WTC11 (cell line): ENCODE measurements around the gene STK16. TPM values are rescaled to one million over a fixed set of nuclear protein-coding genes. Genes with fewer than 3 reads are reported as not detected.

ENCODE experiments used
- ATAC-seq: fragments of 200-7000 bp; cut with Tn5 transposase; 2 replicates; pipeline ENCODE4 v1.10.0; 2021; ENCODE audit warnings: mild to moderate bottlenecking, moderate library complexity
- CTCF ChIA-PET: fragments of 300-600 bp; sonication (Branson Sonifier 250); formaldehyde crosslinking; loops from one replicate; lab custom pipeline; 2021; ENCODE audit warnings: antibody characterized with exemption; lab: Charles Lee
- POLR2A ChIA-PET: fragments of 350-600 bp; sonication (Branson Sonifier 250); formaldehyde crosslinking; loops from one replicate; lab custom pipeline; 2021; ENCODE audit warnings: antibody characterized with exemption; lab: Charles Lee
- DNase-seq: peaks from one replicate; pipeline ENCODE4 v3.0.0; 2021; ENCODE audit warnings: low spot score
- H3K27ac Mint-ChIP-seq: 2 replicates; pipeline ENCODE4 v1.8.0; 2021; ENCODE audit warnings: mixed read lengths
- H3K27me3 Mint-ChIP-seq: 2 replicates; pipeline ENCODE4 v1.8.0; 2021; ENCODE audit warnings: low read depth, mild to moderate bottlenecking, moderate library complexity, mixed read lengths
- H3K36me3 Mint-ChIP-seq: 2 replicates; pipeline ENCODE4 v1.8.0; 2021; ENCODE audit warnings: mixed read lengths
- H3K4me1 Mint-ChIP-seq: 2 replicates; pipeline ENCODE4 v1.8.0; 2022; ENCODE audit warnings: mixed read lengths
- H3K4me3 Mint-ChIP-seq: 2 replicates; pipeline ENCODE4 v1.8.0; 2021; ENCODE audit warnings: mild to moderate bottlenecking, moderate library complexity, mixed read lengths
- H3K9me3 Mint-ChIP-seq: 2 replicates; pipeline ENCODE4 v1.8.0; 2021; ENCODE audit warnings: mixed read lengths
- AR ChIP-seq: fragments of 250-450 bp; sonication (Bioruptor Pico); IDR thresholded peaks from 2 replicates; pipeline ENCODE4 v1.9.0; 2021; ENCODE audit warnings: mild to moderate bottlenecking
- E2F4 ChIP-seq: sonication (generic); formaldehyde crosslinking; IDR thresholded peaks from 2 replicates; pipeline ENCODE4 v1.8.1; 2022; ENCODE audit warnings: low read depth, mild to moderate bottlenecking, moderate library complexity, missing genetic modification reagents, borderline replicate concordance
- ELF4 ChIP-seq: sonication (generic); formaldehyde crosslinking; IDR thresholded peaks from 2 replicates; pipeline ENCODE4 v1.8.1; 2022; ENCODE audit warnings: low read depth, mild to moderate bottlenecking, moderate library complexity, missing genetic modification reagents
- GABPB1 ChIP-seq: sonication (generic); formaldehyde crosslinking; IDR thresholded peaks from 2 replicates; pipeline ENCODE4 v1.8.1; 2023; ENCODE audit warnings: mild to moderate bottlenecking, missing genetic modification reagents
- HMGA2 ChIP-seq: fragments of 250-450 bp; sonication (Bioruptor Pico); IDR thresholded peaks from 2 replicates; pipeline ENCODE4 v1.4.0; 2021; ENCODE audit warnings: mild to moderate bottlenecking, moderate library complexity
- HMGXB4 ChIP-seq: sonication (generic); formaldehyde crosslinking; IDR thresholded peaks from 2 replicates; pipeline ENCODE4 v1.8.1; 2023; ENCODE audit warnings: mild to moderate bottlenecking, moderate library complexity, missing genetic modification reagents
- IRF1 ChIP-seq: sonication (generic); formaldehyde crosslinking; IDR thresholded peaks from 2 replicates; pipeline ENCODE4 v1.8.0; 2023; ENCODE audit warnings: missing genetic modification reagents
- NFYB ChIP-seq: sonication (generic); formaldehyde crosslinking; conservative IDR thresholded peaks from 2 replicates; pipeline ENCODE4 v1.8.0; 2022; ENCODE audit warnings: low read depth, missing genetic modification reagents
- PRRX2 ChIP-seq: fragments of 250-450 bp; sonication (Bioruptor Pico); IDR thresholded peaks from 2 replicates; pipeline ENCODE4 v1.8.0; 2021; ENCODE audit warnings: mild to moderate bottlenecking
- STAT6 ChIP-seq: sonication (generic); formaldehyde crosslinking; conservative IDR thresholded peaks from 2 replicates; pipeline ENCODE4 v1.8.1; 2023; ENCODE audit warnings: mild to moderate bottlenecking, low read depth, missing genetic modification reagents, moderate library complexity
- ZBTB21 ChIP-seq: sonication (generic); formaldehyde crosslinking; IDR thresholded peaks from 2 replicates; pipeline ENCODE4 v1.8.1; 2023; ENCODE audit warnings: mild to moderate bottlenecking, missing genetic modification reagents, borderline replicate concordance
- ZNF317 ChIP-seq: sonication (generic); formaldehyde crosslinking; IDR thresholded peaks from 2 replicates; pipeline ENCODE4 v1.8.1; 2023; ENCODE audit warnings: low read depth, mild to moderate bottlenecking, moderate library complexity, missing genetic modification reagents, borderline replicate concordance
- ZNF425 ChIP-seq: fragments of 250-450 bp; sonication (Bioruptor Pico); conservative IDR thresholded peaks from 2 replicates; pipeline ENCODE4 v1.9.0; 2021; ENCODE audit warnings: mild to moderate bottlenecking
- total RNA-seq: library from RNA; stranded (reverse); gene quantifications from 3 replicates; pipeline ENCODE4 v1.2.3, GENCODE V29; 2021
- TF ChIP-seq, protein P1 (sequence below): sonication (generic); formaldehyde crosslinking; IDR thresholded peaks from 2 replicates; pipeline ENCODE4 v1.8.1; 2022; ENCODE audit warnings: mild to moderate bottlenecking, moderate library complexity, missing genetic modification reagents
- TF ChIP-seq, protein P2 (sequence below): sonication (generic); formaldehyde crosslinking; IDR thresholded peaks from 2 replicates; pipeline ENCODE4 v1.8.1; 2022; ENCODE audit warnings: missing genetic modification reagents, borderline replicate concordance
- TF ChIP-seq, protein P3 (sequence below): sonication (generic); formaldehyde crosslinking; conservative IDR thresholded peaks from 2 replicates; pipeline ENCODE4 v1.8.1; 2022; ENCODE audit warnings: mild to moderate bottlenecking, missing genetic modification reagents

STK16 gene
- total RNA-seq, 1 experiment from 2014 or later, result 27.5 TPM

GRCh38 chr2:219280651-219281050 is 35.4 kb downstream of the STK16 start:
- Mint-ChIP-seq H3K36me3 (peaks cover 8% of the 10 kb centered on the region; the same call in 1 of the 2 replicates), H3K4me1 (peaks cover 28% of the 10 kb centered on the region), H3K4me3 (peak overlapping the region; percentile 88), H3K27ac (no peak overlapping the region), H3K9me3 (no peaks in the 10 kb centered on the region), H3K27me3 (peaks cover 4% of the 10 kb centered on the region; the same call in 1 of the 2 replicates)
- CTCF ChIA-PET, result interaction anchor here (6.5 kb wide), 1 partner anchor 13 kb away, joined by 158 read pairs; no protein-coding TSS in a partner anchor
- ATAC-seq (no peak), DNase-seq (no peak)
- POLR2A ChIA-PET, result interaction anchor here (0.6 to 1.5 kb wide), 2 partner anchors 55 to 138 kb away, joined by 3 to 4 read pairs; no protein-coding TSS in a partner anchor
- TF ChIP-seq NFYB (CRISPR knock-in tag), result no peak
- no peak for TF ChIP-seq ZBTB21 (CRISPR knock-in tag)
- no peak for TF ChIP-seq IRF1 (CRISPR knock-in tag)
- TF ChIP-seq, protein P1, sequence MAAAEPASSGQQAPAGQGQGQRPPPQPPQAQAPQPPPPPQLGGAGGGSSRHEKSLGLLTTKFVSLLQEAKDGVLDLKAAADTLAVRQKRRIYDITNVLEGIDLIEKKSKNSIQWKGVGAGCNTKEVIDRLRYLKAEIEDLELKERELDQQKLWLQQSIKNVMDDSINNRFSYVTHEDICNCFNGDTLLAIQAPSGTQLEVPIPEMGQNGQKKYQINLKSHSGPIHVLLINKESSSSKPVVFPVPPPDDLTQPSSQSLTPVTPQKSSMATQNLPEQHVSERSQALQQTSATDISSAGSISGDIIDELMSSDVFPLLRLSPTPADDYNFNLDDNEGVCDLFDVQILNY, result no peak
- TF ChIP-seq, protein P2, sequence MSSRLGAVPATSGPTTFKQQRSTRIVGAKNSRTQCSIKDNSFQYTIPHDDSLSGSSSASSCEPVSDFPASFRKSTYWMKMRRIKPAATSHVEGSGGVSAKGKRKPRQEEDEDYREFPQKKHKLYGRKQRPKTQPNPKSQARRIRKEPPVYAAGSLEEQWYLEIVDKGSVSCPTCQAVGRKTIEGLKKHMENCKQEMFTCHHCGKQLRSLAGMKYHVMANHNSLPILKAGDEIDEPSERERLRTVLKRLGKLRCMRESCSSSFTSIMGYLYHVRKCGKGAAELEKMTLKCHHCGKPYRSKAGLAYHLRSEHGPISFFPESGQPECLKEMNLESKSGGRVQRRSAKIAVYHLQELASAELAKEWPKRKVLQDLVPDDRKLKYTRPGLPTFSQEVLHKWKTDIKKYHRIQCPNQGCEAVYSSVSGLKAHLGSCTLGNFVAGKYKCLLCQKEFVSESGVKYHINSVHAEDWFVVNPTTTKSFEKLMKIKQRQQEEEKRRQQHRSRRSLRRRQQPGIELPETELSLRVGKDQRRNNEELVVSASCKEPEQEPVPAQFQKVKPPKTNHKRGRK (CRISPR knock-in tag), result no peak
- TF ChIP-seq HMGA2 (CRISPR knock-in tag), result no peak
- no peak for TF ChIP-seq AR (CRISPR knock-in tag)
- TF ChIP-seq, protein P3, sequence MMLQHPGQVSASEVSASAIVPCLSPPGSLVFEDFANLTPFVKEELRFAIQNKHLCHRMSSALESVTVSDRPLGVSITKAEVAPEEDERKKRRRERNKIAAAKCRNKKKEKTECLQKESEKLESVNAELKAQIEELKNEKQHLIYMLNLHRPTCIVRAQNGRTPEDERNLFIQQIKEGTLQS (CRISPR knock-in tag), result no peak
- TF ChIP-seq E2F4 (CRISPR knock-in tag), result no peak
- TF ChIP-seq STAT6 (CRISPR knock-in tag), result no peak
- TF ChIP-seq GABPB1 (CRISPR knock-in tag), result no peak

DNA sequence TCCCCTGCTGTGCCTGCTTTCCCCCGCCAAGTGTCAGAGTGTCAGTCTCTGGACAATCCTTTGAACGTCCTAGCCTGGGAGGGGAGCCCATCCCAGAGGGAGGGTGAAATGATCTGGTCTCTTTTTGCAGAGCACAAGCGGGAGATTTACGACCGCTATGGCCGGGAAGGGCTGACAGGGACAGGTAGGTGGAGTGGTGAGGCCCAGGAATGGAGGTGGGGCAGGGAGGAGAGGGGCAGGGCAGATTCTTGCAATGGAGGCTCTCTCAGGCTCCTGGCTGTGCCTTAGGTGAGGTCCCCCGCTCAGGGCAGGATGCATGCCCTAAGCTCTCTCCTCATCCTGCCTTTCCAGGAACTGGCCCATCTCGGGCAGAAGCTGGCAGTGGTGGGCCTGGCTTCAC is 36.3 kb downstream of the STK16 start:
- ChIA-PET POLR2A (no interaction called here), CTCF (interaction anchor here (6.5 kb wide), 1 partner anchor 12 kb away, joined by 158 read pairs; no protein-coding TSS in a partner anchor)
- Mint-ChIP-seq H3K4me3 (no peak overlapping the region), H3K27ac (no peak overlapping the region), H3K36me3 (peaks cover 8% of the 10 kb centered on the region; the same call in 1 of the 2 replicates), H3K9me3 (no peaks in the 10 kb centered on the region), H3K27me3 (peaks cover 4% of the 10 kb centered on the region; the same call in 1 of the 2 replicates), H3K4me1 (peaks cover 34% of the 10 kb centered on the region)
- no peak for DNase-seq
- ATAC-seq, result no peak
- TF ChIP-seq, protein P2 (CRISPR knock-in tag), result no peak
- TF ChIP-seq ZNF425 (CRISPR knock-in tag), result no peak
- TF ChIP-seq ZNF317 (CRISPR knock-in tag), result no peak
- TF ChIP-seq GABPB1 (CRISPR knock-in tag), result no peak
- TF ChIP-seq HMGXB4 (CRISPR knock-in tag), result no peak
- no peak for TF ChIP-seq ELF4
- no peak for TF ChIP-seq PRRX2 (CRISPR knock-in tag)
